HFFc6 (cell line): ENCODE results near the gene KANSL1L. TPM values are rescaled to one million over a fixed set of nuclear protein-coding genes. Genes with fewer than 3 reads are reported as not detected.
"Not testable (repeated sequence)": the region's sequence is repeated elsewhere in the genome, so short reads cannot be mapped to it uniquely, and the experiment has no call there.

Experiments used
- DNase-seq: peaks from one replicate; pipeline ENCODE4 v3.0.0-alpha.2; 2018
- H3K27ac Mint-ChIP-seq: 2 replicates; pipeline ENCODE4 v1.8.0; 2020; ENCODE audit warnings: mild to moderate bottlenecking, mixed read lengths
- H3K27me3 Mint-ChIP-seq: 2 replicates; pipeline ENCODE4 v1.8.0; 2021; ENCODE audit warnings: mild to moderate bottlenecking, moderate library complexity, mixed read lengths; ENCODE audit not compliant: insufficient read depth
- H3K36me3 Mint-ChIP-seq: 2 replicates; pipeline ENCODE4 v1.8.0; 2021; ENCODE audit warnings: low read depth, mixed read lengths
- H3K4me1 Mint-ChIP-seq: 2 replicates; pipeline ENCODE4 v1.8.0; 2020; ENCODE audit warnings: low read depth, mixed read lengths
- H3K4me3 Mint-ChIP-seq: 2 replicates; pipeline ENCODE4 v1.8.0; 2020; ENCODE audit warnings: mild to moderate bottlenecking, moderate library complexity, mixed read lengths
- H3K9me3 Mint-ChIP-seq: 2 replicates; pipeline ENCODE4 v1.8.0; 2020; ENCODE audit warnings: mild to moderate bottlenecking, mixed read lengths
- CTCF ChIP-seq: fragments of 200-600 bp; sonication (generic); IDR thresholded peaks from 2 replicates; pipeline ENCODE4 v1.5.0; 2021; ENCODE audit warnings: antibody characterized with exemption, mild to moderate bottlenecking
- total RNA-seq, 6 experiments: library from RNA; stranded (reverse); fragmentation: NEBNext Ultra II Directional; extraction: Animal tissue kit (Norgen Biotek cat#: 25700); gene quantifications; 2 replicates in 1 of 6; 3 replicates in 5 of 6; pipeline ENCODE4 v1.2.3, GENCODE V29; 2021

The KANSL1L gene
- total RNA-seq, 6 experiments from 2014 or later, result 3.3 to 6.0 (median 4.8) TPM

GRCh38 chr2:210188190-210188589 is 17.0 kb upstream of the KANSL1L start:
- Mint-ChIP-seq H3K4me3 (no peak overlapping the region), H3K27ac (no peak overlapping the region), H3K27me3 (peaks cover 5% of the 10 kb centered on the region; the same call in 1 of the 2 replicates), H3K36me3 (peaks cover 18% of the 10 kb centered on the region), H3K9me3 (peaks cover 21% of the 10 kb centered on the region), H3K4me1 (no peaks in the 10 kb centered on the region)
- no peak for DNase-seq
- TF ChIP-seq CTCF, result no peak

- Mint-ChIP-seq H3K9me3 (peaks cover 21% of the 10 kb centered on the region), H3K36me3 (peaks cover 18% of the 10 kb centered on the region), H3K27me3 (peaks cover 14% of the 10 kb centered on the region)
- DNase-seq, H3K4me1 Mint-ChIP-seq, H3K27ac Mint-ChIP-seq, H3K4me3 Mint-ChIP-seq: not testable (repeated sequence)
Measured at GRCh38 chr2:210183936-210184335, 12.7 kb upstream of the KANSL1L start.

- peaks cover 17% of the 10 kb centered on the region for H3K27me3 Mint-ChIP-seq
- not testable (repeated sequence) for DNase-seq, H3K27ac Mint-ChIP-seq, H3K4me1 Mint-ChIP-seq, H3K4me3 Mint-ChIP-seq
- peaks cover 18% of the 10 kb centered on the region for H3K36me3 Mint-ChIP-seq
- H3K9me3 Mint-ChIP-seq, result peaks cover 21% of the 10 kb centered on the region
Measured at GRCh38 chr2:210181606-210182088, 10.4 kb upstream of the KANSL1L start.

GRCh38 chr2:210181033-210181605 is 9.9 kb upstream of the KANSL1L start:
- H3K27ac Mint-ChIP-seq, DNase-seq, H3K4me3 Mint-ChIP-seq, H3K4me1 Mint-ChIP-seq: not testable (repeated sequence)
- H3K27me3 Mint-ChIP-seq, result peaks cover 17% of the 10 kb centered on the region
- H3K9me3 Mint-ChIP-seq, result peaks cover 21% of the 10 kb centered on the region
- peaks cover 18% of the 10 kb centered on the region for H3K36me3 Mint-ChIP-seq

- H3K27ac Mint-ChIP-seq, result no peak overlapping the region
- H3K36me3 Mint-ChIP-seq, result peaks cover 15% of the 10 kb centered on the region
- no peak for DNase-seq
- no peak overlapping the region for H3K4me3 Mint-ChIP-seq
- peaks cover 17% of the 10 kb centered on the region for H3K27me3 Mint-ChIP-seq
- no peak for TF ChIP-seq CTCF
- peaks cover 18% of the 10 kb centered on the region for H3K9me3 Mint-ChIP-seq
- no peaks in the 10 kb centered on the region for H3K4me1 Mint-ChIP-seq
Measured at GRCh38 chr2:210180477-210180876, 9.3 kb upstream of the KANSL1L start.

- Mint-ChIP-seq H3K27ac (no peak overlapping the region), H3K4me3 (no peak overlapping the region)
- TF ChIP-seq CTCF, result no peak
Measured at GRCh38 chr2:210179351-210179990, 8.3 kb upstream of the KANSL1L start.

GRCh38 chr2:210177769-210178168 is 6.6 kb upstream of the KANSL1L start:
- no peak for TF ChIP-seq CTCF
- DNase-seq, result no peak
- H3K36me3 Mint-ChIP-seq, result no peaks in the 10 kb centered on the region
- H3K4me1 Mint-ChIP-seq, result peaks cover 2% of the 10 kb centered on the region
- no peak overlapping the region for H3K4me3 Mint-ChIP-seq
- peaks cover 11% of the 10 kb centered on the region for H3K27me3 Mint-ChIP-seq
- H3K9me3 Mint-ChIP-seq, result no peaks in the 10 kb centered on the region
- H3K27ac Mint-ChIP-seq, result no peak overlapping the region

More at GRCh38 chr2:210179351-210179990, 8.3 kb upstream of the KANSL1L start:
- Mint-ChIP-seq H3K9me3 (peaks cover 9% of the 10 kb centered on the region), H3K27me3 (peaks cover 14% of the 10 kb centered on the region), H3K36me3 (peaks cover 7% of the 10 kb centered on the region; the same call in 1 of the 2 replicates), H3K4me1 (no peaks in the 10 kb centered on the region)
- DNase-seq, result no peak

- not testable (repeated sequence) for H3K4me3 Mint-ChIP-seq, H3K9me3 Mint-ChIP-seq, DNase-seq, H3K27ac Mint-ChIP-seq, H3K4me1 Mint-ChIP-seq, H3K36me3 Mint-ChIP-seq, H3K27me3 Mint-ChIP-seq
Measured at GRCh38 chr2:210177115-210177514, 5.9 kb upstream of the KANSL1L start.
